SK-N-SH (cell line): ENCODE measurements around the gene CNTN3. TPM values are rescaled to one million over a fixed set of nuclear protein-coding genes. Genes with fewer than 3 reads are reported as not detected.

Experiments
- CTCF ChIA-PET: fragments of 300-600, 350-600 bp; formaldehyde crosslinking; extraction: SDS; loops from one replicate; lab custom pipeline; 2021; lab: Yijun Ruan, JAX
- POLR2A ChIA-PET: fragments of 350-600 bp; sonication (Branson Sonifier 250); formaldehyde crosslinking; extraction: SDS; loops from one replicate; lab custom pipeline; 2020; ENCODE audit warnings: antibody characterized with exemption, inconsistent platforms; lab: Yijun Ruan, JAX
- DNase-seq: peaks from one replicate; pipeline ENCODE4 v3.0.0; 2012
- H2AFZ ChIP-seq: fragments of 200-600 bp; sonication (generic); 2 replicates; pipeline ENCODE4 v1.8.1; 2016; ENCODE audit warnings: antibody characterized with exemption, mild to moderate bottlenecking, low read depth
- H3F3A ChIP-seq: fragments of 200-600 bp; sonication (generic); replicated peaks from 2 replicates; pipeline ENCODE3; 2016; ENCODE audit warnings: antibody characterized with exemption, mild to moderate bottlenecking; ENCODE audit not compliant: insufficient read depth
- H3K27ac ChIP-seq, 2 experiments: fragments of 200-500 bp in 1 of 2; fragments of 200-600 bp in 1 of 2; sonication (Bioruptor generic) in 1 of 2; sonication (generic), shearing (Covaris generic) in 1 of 2; 2 replicates each; pipeline versions ENCODE4 v1.5.1 to v1.6.1; 2014 to 2016; ENCODE audit warnings: low read depth in 2 of 2, inconsistent platforms in 1 of 2, low read length in 1 of 2, mild to moderate bottlenecking in 1 of 2, mixed read lengths in 1 of 2
- H3K27me3 ChIP-seq: fragments of 200-600 bp; sonication (generic), shearing (Covaris generic); 2 replicates; pipeline ENCODE4 v1.6.1; 2016; ENCODE audit warnings: mixed run types; ENCODE audit not compliant: insufficient read depth
- H3K36me3 ChIP-seq, 2 experiments: fragments of 200-500 bp in 1 of 2; fragments of 200-600 bp in 1 of 2; sonication (Bioruptor generic) in 1 of 2; sonication (generic) in 1 of 2; replicated peaks in 1 of 2; 2 replicates each; pipeline versions ENCODE3 to v1.5.1; 2014 to 2016; ENCODE audit warnings: low read length in 1 of 2, mild to moderate bottlenecking in 1 of 2; ENCODE audit not compliant: insufficient read depth in 2 of 2, control insufficient read depth in 1 of 2
- H3K4me1 ChIP-seq, 2 experiments: fragments of 200-500 bp in 1 of 2; fragments of 200-600 bp in 1 of 2; sonication (Bioruptor generic) in 1 of 2; sonication (generic), shearing (Covaris generic) in 1 of 2; 2 replicates each; pipeline versions ENCODE4 v1.5.1 to v1.6.1; 2014 to 2016; ENCODE audit warnings: low read depth in 1 of 2, low read length in 1 of 2, mixed run types in 1 of 2; ENCODE audit not compliant: insufficient read depth in 2 of 2, control insufficient read depth in 1 of 2
- H3K4me2 ChIP-seq: fragments of 200-600 bp; sonication (generic), shearing (Covaris generic); 2 replicates; pipeline ENCODE4 v1.6.1; 2017; ENCODE audit warnings: mixed run types
- H3K4me3 ChIP-seq, 2 experiments: fragments of 200-500 bp in 1 of 2; fragments of 200-600 bp in 1 of 2; sonication (Bioruptor generic) in 1 of 2; sonication (generic), shearing (Covaris generic) in 1 of 2; 2 replicates each; pipeline versions ENCODE4 v1.5.1 to v1.8.1; 2014 to 2016; ENCODE audit warnings: low read depth in 2 of 2, inconsistent platforms in 1 of 2, low read length in 1 of 2, mild to moderate bottlenecking in 1 of 2, mixed read lengths in 1 of 2, moderate library complexity in 1 of 2
- H3K79me2 ChIP-seq: fragments of 200-600 bp; sonication (generic); 2 replicates; pipeline ENCODE4 v1.8.1; 2017; ENCODE audit warnings: mild to moderate bottlenecking; ENCODE audit not compliant: insufficient read depth
- H3K9ac ChIP-seq: fragments of 200-600 bp; sonication (generic); 2 replicates; pipeline ENCODE4 v1.6.1; 2017; ENCODE audit warnings: mixed run types
- H3K9me2 ChIP-seq: fragments of 200-600 bp; sonication (generic); 2 replicates; pipeline ENCODE4 v1.6.1; 2017; ENCODE audit warnings: mixed run types
- H3K9me3 ChIP-seq: fragments of 200-600 bp; sonication (generic); 2 replicates; pipeline ENCODE4 v1.6.1; 2017; ENCODE audit warnings: mixed run types, mild to moderate bottlenecking, moderate library complexity
- H4K20me1 ChIP-seq: fragments of 200-600 bp; sonication (generic); 2 replicates; pipeline ENCODE4 v1.6.1; 2017; ENCODE audit warnings: mild to moderate bottlenecking, mixed run types; ENCODE audit not compliant: insufficient read depth
- CHD2 ChIP-seq: fragments of 150-350 bp; IDR thresholded peaks from 2 replicates; pipeline ENCODE4 v1.6.1; 2018; ENCODE audit warnings: low read length; ENCODE audit not compliant: partially characterized antibody
- ELF1 ChIP-seq: IDR thresholded peaks from 2 replicates; pipeline ENCODE4 v1.4.0; 2012
- FOSL2 ChIP-seq: IDR thresholded peaks from 2 replicates; pipeline ENCODE4 v1.4.0; 2012; ENCODE audit warnings: low read depth, mild to moderate bottlenecking, moderate library complexity, borderline replicate concordance
- FOXJ3 ChIP-seq: sonication (generic); formaldehyde crosslinking; IDR thresholded peaks from 2 replicates; pipeline ENCODE4 v1.5.1; 2020; ENCODE audit warnings: mild to moderate bottlenecking, missing genetic modification reagents
- FOXM1 ChIP-seq: IDR thresholded peaks from 2 replicates; pipeline ENCODE4 v1.4.0; 2012; ENCODE audit warnings: low read depth, mild to moderate bottlenecking
- JUND ChIP-seq: IDR thresholded peaks from 2 replicates; pipeline ENCODE4 v1.4.0; 2012
- NFIC ChIP-seq: IDR thresholded peaks from 2 replicates; pipeline ENCODE4 v1.4.0; 2012; ENCODE audit warnings: borderline replicate concordance
- NRF1 ChIP-seq: IDR thresholded peaks from 2 replicates; pipeline ENCODE4 v1.6.1; 2012; ENCODE audit warnings: low read depth, mild to moderate bottlenecking, low read length
- POLR2AphosphoS5 ChIP-seq: IDR thresholded peaks from 2 replicates; pipeline ENCODE4 v1.6.1; 2012; ENCODE audit warnings: low read depth, low read length
- RAD21 ChIP-seq: IDR thresholded peaks from 2 replicates; pipeline ENCODE4 v1.6.1; 2012; ENCODE audit warnings: mild to moderate bottlenecking, low read length
- SIN3A ChIP-seq: IDR thresholded peaks from 2 replicates; pipeline ENCODE4 v1.6.1; 2012; ENCODE audit warnings: low read depth, mild to moderate bottlenecking, low read length, moderate library complexity, borderline replicate concordance
- TEAD4 ChIP-seq: IDR thresholded peaks from 2 replicates; pipeline ENCODE4 v1.4.0; 2012; ENCODE audit warnings: mild to moderate bottlenecking, borderline replicate concordance; ENCODE audit not compliant: insufficient read depth
- USF1 ChIP-seq: IDR thresholded peaks from 2 replicates; pipeline ENCODE4 v1.4.0; 2012; ENCODE audit warnings: low read depth, borderline replicate concordance
- YY1 ChIP-seq: IDR thresholded peaks from 2 replicates; pipeline ENCODE4 v1.4.0; 2012; ENCODE audit warnings: low read depth, mild to moderate bottlenecking
- WGBS: methylation state at CpG from one replicate; pipeline ENCODE4 v1.1.6; 2017; ENCODE audit warnings: low lambda C conversion rate; 5-methylcytosine and 5-hydroxymethylcytosine counted together
- polyA plus RNA-seq, 3 experiments: library from polyadenylated mRNA; depleted of rRNA; stranded (reverse); fragments of >200 nt; gene quantifications; 2 replicates each; pipeline ENCODE4 v1.2.3, GENCODE V29; 2012
- TF ChIP-seq, protein P1 (sequence below): IDR thresholded peaks from 2 replicates; pipeline ENCODE4; 2012
- TF ChIP-seq, protein P2 (sequence below): IDR thresholded peaks from 2 replicates; pipeline ENCODE4 v1.4.0; 2012; ENCODE audit warnings: low read depth, borderline replicate concordance
- TF ChIP-seq, protein P3 (sequence below): fragments of 200-600 bp; sonication (generic); IDR thresholded peaks from 2 replicates; pipeline ENCODE4 v1.6.1; 2017; ENCODE audit warnings: antibody characterized with exemption, mild to moderate bottlenecking, moderate library complexity

The CNTN3 gene
- polyA plus RNA-seq, 1 of the 3 experiments (the other 2 are of a cell fraction), result 2.8 TPM

DNA sequence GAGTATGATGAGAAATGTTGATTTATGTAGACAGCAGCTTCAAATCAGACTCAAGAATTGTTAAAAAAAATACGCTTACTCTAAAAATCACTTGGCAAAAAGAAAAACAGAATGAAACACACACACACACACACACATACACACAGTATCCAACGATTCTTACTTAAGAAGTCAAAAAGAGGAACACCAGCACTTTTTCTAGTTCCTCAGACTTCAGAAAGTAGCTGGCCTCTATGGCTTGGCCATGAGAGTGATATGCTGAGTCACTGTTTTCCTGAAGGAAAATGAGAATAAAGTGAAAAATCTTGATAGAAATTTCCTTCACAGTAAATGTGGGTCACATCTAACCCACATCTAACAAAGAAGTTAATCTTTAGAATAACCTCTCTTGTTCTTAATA lies 22.1 kb downstream of the CNTN3 start:
- Histone ChIP-seq H3K4me1 (peaks cover 0 to 12% of the 10 kb centered on the region in 2 experiments; a peak in 1 of 4 replicates), H3K79me2 (peaks cover 17% of the 10 kb centered on the region; the same call in 1 of the 2 replicates), H3K27me3 (no peaks in the 10 kb centered on the region), H3K4me3 (no peak overlapping the region), H3F3A (no peaks in the 10 kb centered on the region), H3K9me2 (no peaks in the 10 kb centered on the region)
- POLR2A ChIA-PET, result no interaction called here
- TF ChIP-seq USF1 (no peak), FOSL2 (no peak), FOXJ3 (CRISPR knock-in tag) (no peak), ELF1 (no peak), NRF1 (no peak), TEAD4 (no peak), POLR2AphosphoS5 (no peak), NFIC (no peak), YY1 (no peak)
- TF ChIP-seq, protein P1, sequence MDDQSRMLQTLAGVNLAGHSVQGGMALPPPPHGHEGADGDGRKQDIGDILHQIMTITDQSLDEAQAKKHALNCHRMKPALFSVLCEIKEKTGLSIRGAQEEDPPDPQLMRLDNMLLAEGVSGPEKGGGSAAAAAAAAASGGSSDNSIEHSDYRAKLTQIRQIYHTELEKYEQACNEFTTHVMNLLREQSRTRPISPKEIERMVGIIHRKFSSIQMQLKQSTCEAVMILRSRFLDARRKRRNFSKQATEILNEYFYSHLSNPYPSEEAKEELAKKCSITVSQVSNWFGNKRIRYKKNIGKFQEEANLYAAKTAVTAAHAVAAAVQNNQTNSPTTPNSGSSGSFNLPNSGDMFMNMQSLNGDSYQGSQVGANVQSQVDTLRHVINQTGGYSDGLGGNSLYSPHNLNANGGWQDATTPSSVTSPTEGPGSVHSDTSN, result no peak
- TF ChIP-seq, protein P2, sequence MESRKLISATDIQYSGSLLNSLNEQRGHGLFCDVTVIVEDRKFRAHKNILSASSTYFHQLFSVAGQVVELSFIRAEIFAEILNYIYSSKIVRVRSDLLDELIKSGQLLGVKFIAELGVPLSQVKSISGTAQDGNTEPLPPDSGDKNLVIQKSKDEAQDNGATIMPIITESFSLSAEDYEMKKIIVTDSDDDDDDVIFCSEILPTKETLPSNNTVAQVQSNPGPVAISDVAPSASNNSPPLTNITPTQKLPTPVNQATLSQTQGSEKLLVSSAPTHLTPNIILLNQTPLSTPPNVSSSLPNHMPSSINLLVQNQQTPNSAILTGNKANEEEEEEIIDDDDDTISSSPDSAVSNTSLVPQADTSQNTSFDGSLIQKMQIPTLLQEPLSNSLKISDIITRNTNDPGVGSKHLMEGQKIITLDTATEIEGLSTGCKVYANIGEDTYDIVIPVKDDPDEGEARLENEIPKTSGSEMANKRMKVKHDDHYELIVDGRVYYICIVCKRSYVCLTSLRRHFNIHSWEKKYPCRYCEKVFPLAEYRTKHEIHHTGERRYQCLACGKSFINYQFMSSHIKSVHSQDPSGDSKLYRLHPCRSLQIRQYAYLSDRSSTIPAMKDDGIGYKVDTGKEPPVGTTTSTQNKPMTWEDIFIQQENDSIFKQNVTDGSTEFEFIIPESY, result no peak
- TF ChIP-seq, all 33 proteins: peak for 0
- H3K9me3 ChIP-seq, result no peaks in the 10 kb centered on the region
- no peaks in the 10 kb centered on the region for H4K20me1 ChIP-seq
- no peak for DNase-seq
- H3K27ac ChIP-seq, result peak overlapping the region in 1 of 2 experiments; percentile 18; a peak in 2 of 4 replicates
- peak overlapping the region; percentile 19; the same call in 1 of the 2 replicates for H3K4me2 ChIP-seq
- 0 out of 2 replicates have a peak overlapping the region, but pooled peaks have one; percentile 7 for H2AFZ ChIP-seq
- no peak overlapping the region for H3K9ac ChIP-seq
- CTCF ChIA-PET, result no interaction called here
- H3K36me3 ChIP-seq, result no peaks in the 10 kb centered on the region
- 23% methylated on average over 2 of the region's 2 CpGs for WGBS

- H3K4me2 ChIP-seq, result peak overlapping the region; percentile 19; the same call in 1 of the 2 replicates
- no peak overlapping the region for H3K4me3 ChIP-seq
- no peaks in the 10 kb centered on the region for H3K36me3 ChIP-seq
- no peak for DNase-seq
- H4K20me1 ChIP-seq, result no peaks in the 10 kb centered on the region
- ChIA-PET POLR2A (no interaction called here), CTCF (no interaction called here)
- H3K27ac ChIP-seq, result peak overlapping the region in 1 of 2 experiments; percentile 18; a peak in 1 of 4 replicates
- peaks cover 18% of the 10 kb centered on the region; the same call in 1 of the 2 replicates for H3K79me2 ChIP-seq
- no peaks in the 10 kb centered on the region for H3F3A ChIP-seq
- H3K9me3 ChIP-seq, result no peaks in the 10 kb centered on the region
- no peaks in the 10 kb centered on the region for H3K27me3 ChIP-seq
- H3K9ac ChIP-seq, result no peak overlapping the region
- H3K9me2 ChIP-seq, result no peaks in the 10 kb centered on the region
- H2AFZ ChIP-seq, result 0 out of 2 replicates have a peak overlapping the region, but pooled peaks have one; percentile 7
- no peak for TF ChIP-seq JUND
- TF ChIP-seq FOXM1, result no peak
- TF ChIP-seq, protein P3, sequence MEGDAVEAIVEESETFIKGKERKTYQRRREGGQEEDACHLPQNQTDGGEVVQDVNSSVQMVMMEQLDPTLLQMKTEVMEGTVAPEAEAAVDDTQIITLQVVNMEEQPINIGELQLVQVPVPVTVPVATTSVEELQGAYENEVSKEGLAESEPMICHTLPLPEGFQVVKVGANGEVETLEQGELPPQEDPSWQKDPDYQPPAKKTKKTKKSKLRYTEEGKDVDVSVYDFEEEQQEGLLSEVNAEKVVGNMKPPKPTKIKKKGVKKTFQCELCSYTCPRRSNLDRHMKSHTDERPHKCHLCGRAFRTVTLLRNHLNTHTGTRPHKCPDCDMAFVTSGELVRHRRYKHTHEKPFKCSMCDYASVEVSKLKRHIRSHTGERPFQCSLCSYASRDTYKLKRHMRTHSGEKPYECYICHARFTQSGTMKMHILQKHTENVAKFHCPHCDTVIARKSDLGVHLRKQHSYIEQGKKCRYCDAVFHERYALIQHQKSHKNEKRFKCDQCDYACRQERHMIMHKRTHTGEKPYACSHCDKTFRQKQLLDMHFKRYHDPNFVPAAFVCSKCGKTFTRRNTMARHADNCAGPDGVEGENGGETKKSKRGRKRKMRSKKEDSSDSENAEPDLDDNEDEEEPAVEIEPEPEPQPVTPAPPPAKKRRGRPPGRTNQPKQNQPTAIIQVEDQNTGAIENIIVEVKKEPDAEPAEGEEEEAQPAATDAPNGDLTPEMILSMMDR, result no peak
- no peak for TF ChIP-seq RAD21
- TF ChIP-seq FOXJ3 (CRISPR knock-in tag), result no peak
- no peak for TF ChIP-seq CHD2
- TF ChIP-seq SIN3A, result no peak
- H3K4me1 ChIP-seq, result peaks cover 0 to 12% of the 10 kb centered on the region in 2 experiments; a peak in 1 of 4 replicates
These were observed 22.5 kb downstream of the CNTN3 start for GRCh38 chr3:74591946-74592345.
